HG03066 (cell line): ENCODE measurements around the gene BAIAP2L2.
"Not testable (repeated sequence)": the region's sequence is repeated elsewhere in the genome, so short reads cannot be mapped to it uniquely, and the experiment has no call there.

Experiments used
- ATAC-seq: cut with Tn5 transposase; IDR thresholded peaks from one replicate; pipeline ENCODE4 v1.9.1; 2021; ENCODE audit warnings: low read depth; ENCODE audit not compliant: unreplicated experiment

The BAIAP2L2 gene, protein sequence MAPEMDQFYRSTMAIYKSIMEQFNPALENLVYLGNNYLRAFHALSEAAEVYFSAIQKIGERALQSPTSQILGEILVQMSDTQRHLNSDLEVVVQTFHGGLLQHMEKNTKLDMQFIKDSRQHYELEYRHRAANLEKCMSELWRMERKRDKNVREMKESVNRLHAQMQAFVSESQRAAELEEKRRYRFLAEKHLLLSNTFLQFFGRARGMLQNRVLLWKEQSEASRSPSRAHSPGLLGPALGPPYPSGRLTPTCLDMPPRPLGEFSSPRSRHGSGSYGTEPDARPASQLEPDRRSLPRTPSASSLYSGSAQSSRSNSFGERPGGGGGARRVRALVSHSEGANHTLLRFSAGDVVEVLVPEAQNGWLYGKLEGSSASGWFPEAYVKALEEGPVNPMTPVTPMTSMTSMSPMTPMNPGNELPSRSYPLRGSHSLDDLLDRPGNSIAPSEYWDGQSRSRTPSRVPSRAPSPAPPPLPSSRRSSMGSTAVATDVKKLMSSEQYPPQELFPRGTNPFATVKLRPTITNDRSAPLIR

DNA sequence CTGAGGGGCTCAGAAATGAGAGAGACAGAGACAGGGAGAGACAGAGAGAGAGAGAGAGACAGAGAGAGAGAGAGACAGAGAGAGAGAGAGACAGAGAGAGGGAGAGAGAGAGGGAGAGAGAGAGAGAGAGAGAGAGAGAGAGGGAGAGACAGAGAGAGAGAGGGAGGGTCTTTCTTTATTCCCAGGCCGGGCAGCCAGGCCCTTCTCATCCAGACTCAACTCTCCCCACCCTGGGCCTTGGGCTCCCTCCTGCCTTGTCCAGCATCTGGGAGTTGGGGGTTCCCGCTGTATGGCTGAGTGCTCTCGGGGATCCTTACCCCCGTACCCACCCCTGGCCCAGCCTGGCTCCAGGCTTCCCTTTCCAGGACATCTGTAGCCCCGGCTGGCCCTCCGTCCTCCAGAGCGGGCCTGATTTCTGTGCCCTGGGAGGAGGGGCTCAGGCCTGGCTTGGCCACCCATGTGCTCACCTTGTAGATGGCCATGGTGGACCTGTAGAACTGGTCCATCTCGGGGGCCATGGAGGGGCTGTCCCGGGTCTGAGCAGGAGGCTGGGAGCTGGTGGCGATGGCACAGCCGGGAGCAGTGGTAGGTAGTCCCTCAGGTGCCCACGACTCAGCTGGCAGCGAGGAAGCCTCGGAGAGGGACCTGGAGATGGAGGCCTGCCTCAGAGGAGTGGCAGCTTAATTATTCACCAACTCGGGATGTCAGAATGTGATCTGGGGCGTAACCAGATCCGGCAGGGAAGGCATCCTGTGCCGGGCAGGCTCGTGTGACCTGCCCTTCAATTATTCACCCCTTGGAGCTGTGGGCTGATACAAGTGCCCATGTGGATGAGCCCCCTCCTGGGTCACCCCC lies at the start of gene BAIAP2L2:
BAIAP2L2 (minus strand) TSS at position 677 of the 855 bp plus-strand sequence; CDS start at position 518, 159 bp downstream.
- no peak for ATAC-seq

DNA sequence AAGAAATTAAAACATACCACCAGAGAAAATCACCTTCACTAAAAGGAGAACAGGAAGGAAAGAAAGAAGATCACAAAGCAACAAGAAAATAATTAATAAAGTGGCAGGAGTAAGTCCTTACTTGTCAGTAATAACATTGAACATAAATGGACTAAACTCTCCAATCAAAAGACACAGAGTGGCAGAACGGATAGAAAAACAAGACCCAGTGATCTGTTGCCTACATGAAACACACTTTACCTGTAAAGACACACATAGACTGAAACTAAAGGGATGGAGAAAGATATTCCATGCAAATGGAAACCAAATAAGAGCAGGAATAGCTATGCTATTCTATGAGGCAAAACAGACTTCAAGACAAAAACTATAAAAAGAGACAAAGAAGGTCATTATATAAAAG lies 45.2 kb upstream of the BAIAP2L2 start:
- ATAC-seq = no peak

DNA sequence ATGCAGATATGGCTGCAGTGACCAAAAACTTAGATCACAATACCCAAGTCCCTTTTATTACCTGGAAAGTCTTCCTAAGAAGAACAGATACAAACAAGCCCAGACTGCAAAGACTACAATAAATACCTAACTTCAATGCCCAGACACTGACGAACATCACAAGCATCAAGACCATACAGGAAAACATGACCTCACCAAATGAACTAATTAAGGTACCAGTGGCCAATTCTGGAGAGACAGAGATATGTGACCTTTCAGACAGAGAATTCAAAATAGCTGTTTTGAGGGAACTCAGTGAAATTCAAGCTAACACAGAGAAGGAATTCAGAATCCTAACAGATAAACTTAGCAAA lies 44.1 kb upstream of the BAIAP2L2 start:
- not testable (repeated sequence) for ATAC-seq

DNA sequence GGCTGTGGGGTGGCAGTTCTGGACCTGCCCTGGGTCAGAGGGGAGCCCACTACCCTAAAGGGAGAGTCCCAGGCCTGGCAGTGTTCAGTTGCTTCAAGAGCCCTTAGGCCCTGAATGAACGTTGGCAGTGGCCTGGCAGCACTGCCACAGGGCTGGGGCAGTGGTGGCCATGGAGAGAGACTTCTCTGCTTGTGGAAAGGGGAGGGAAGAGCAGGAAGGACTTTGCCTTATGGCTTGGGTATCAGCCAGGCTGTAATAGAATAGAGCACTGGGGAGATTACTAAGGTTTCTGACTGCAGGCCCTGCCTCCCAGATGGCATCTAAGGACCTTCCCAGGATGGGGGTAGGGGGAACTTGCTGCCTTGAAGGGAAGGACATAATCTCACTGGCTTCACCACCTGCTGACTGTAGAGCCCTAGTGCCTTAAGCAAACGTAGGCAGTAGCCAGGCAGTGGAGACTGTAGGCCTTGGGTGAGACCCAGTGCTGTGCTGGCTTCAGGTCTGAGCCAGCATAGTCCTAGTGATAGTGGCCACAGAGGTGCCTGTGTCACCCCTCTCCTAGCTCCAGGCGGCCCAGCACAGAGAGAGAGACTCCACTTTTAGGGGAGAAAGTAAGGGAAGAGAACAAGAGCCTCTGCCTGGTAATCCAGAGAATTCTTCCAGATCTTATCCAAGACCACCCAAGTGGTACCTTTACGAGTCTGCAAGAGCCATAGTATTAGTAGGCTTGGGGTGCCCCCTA lies 43.5 kb upstream of the BAIAP2L2 start:
- ATAC-seq = no peak

DNA sequence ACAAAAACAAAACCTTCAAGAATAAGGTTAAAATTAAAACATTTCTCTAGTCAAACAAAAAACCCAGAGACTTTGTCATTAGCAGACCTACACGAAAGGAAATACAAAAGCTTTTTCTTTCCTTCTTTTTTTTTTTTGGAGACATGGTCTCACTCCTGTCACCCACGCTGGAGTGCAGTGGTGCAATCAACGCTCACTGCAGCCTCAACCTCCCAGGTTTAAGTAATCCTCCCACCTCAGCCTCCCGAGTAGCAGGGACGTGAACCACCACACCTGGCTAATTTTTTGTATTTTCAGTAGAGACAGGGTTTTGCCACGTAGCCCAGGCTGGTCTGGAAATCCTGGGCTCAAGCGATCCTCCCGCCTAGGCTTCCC lies 40.6 kb upstream of the BAIAP2L2 start:
- ATAC-seq = no peak

DNA sequence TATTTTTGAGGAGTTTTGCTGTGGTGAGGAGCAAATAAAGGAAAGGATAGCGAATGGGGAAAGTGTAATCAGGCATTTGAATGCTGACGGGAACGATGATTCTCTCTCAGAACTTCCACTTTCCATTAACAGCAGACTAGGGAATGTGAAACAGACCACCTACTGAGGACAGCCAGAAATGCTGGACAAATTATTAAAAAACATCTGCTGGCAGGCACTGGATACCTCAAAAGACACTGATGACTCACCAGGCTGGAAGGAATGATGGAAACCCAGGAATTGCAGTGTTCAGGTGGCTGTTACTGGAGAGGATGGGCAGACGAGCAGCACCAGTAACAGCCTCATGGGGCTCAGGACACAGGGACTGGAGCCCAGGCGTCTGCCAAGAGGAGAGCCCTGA lies 37.8 kb upstream of the BAIAP2L2 start:
- ATAC-seq = no peak

DNA sequence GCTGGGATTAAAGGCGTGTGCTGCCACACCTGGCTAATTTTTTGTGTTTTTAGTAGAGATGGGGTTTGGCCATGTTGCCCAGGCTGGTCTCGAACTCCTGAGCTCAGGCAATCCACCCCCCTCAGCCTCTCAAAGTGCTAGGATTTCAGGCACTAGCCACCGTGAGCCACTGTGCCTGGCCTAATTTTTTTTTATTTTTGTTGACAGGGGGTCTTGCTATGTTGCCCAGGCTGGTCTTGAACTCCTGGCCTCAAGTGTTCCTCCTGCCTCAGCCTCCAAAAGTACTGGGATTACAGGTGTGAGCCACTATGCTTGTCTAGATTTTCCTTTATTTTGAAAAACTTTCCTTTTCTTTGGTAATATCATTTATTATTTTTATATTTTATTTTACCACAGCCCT lies 35.7 kb upstream of the BAIAP2L2 start:
- ATAC-seq = not testable (repeated sequence)

DNA sequence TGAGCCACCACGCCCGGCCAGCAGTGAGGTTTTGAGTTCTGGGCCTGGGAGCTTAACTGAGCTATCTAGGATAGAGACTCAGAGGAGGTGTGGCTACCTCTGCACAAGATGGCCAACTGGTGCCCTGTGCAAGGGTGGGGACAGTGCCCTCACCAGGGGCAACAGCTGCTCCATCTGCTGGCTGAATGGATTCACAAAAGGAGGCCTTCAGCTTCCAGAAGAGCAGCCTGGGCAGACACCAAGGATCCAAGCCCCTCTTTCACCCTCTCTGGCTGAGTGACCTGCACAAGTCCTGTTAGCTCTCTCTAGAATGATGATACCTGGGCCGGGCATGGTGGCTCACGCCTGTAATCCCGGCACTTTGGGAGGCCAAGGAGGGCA lies 33.5 kb upstream of the BAIAP2L2 start:
- no peak for ATAC-seq

DNA sequence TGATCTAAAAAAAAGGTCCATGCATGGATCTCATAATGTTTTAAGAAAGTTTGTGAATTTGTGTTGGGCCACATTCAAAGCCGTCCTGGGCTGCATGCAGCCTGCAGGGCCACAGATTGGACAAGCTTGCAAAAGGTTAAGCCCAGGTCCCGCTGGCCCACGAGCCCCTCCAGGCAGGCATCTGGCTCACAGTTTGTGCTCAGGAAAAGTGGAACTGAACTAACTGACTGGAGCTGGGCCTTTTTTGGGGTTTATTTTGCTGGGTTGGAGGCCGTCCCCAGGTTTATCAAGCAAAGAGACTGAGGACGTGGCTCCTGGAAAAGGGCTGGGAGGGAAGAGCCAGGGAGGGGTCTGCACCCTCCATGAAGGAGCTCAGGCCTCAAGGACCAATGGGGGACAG lies 32.1 kb upstream of the BAIAP2L2 start:
- ATAC-seq = no peak

DNA sequence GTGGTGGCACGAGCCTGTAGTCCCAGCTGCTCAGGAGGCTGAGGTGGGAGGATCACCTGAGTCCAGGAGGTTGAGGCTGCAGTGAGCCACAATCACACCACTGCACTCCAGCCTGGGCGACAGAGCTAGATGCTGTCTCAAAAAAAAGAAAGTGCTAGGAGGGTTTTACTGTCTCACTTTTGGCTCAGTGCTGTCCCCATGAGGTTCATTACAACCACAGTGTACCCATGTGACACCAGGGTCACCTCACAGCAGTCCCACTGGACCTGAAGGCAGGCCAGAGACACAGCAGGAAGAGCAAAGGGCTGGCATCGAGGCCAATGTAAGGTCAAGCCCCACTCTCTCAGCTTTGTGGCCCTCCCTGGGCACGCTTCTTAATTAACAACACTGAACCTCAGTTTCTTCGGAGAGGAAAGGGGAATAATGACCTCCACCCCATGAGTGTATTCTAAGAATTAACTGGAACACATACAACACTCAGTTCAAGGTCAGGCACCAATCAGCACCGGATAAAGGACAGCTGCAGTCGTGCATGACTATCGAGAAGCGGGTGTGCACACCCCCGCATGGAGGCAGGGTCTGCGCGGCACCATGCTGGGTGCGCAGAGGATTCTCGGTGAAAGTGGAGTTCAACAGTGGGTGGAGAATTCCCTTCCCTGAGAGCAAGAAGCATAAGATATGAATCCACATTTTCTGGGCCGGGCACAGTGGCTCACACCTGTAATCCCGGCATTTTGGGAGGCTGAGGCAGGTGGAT lies 30.9 kb upstream of the BAIAP2L2 start:
- no peak for ATAC-seq

DNA sequence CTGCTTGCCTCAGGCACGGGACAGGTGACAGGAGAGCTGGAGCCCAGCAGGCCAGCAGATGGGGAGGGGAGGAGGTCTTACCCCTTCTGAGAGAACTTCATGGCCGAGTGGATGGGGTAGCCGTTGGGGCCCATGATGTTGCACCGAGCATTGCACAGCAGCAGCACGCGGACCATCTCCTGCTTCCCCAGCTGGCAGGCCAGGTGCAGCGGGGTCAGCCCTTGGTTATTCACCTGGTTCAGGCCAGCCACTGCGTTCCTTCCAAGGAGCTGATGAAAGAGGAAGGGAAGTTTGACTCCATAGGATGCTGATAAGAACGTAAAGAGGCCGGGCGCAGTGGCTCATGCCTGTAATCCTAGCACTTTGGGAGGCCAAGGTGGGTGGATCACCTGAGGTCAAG lies 29.4 kb upstream of the BAIAP2L2 start:
- ATAC-seq = no peak

DNA sequence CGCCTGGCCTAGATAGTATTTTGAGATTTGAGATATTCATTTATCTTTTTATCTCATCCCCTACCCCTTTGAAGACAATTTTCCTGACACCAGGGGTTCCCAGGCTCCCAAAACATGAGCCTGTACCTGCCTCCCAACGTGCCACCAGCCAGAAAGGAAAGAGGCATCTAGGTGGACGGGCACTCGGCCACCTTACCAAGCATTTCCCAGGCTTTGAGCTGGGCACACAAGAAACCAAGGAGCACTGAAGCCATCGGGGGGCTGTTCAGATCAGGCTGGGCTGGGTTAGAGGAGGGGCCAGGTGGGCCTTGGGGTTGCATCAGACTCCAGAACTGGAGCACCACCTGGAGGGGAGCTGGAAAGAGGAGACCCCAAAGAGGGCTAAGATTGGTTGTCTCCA lies 28.5 kb upstream of the BAIAP2L2 start:
- ATAC-seq = no peak

DNA sequence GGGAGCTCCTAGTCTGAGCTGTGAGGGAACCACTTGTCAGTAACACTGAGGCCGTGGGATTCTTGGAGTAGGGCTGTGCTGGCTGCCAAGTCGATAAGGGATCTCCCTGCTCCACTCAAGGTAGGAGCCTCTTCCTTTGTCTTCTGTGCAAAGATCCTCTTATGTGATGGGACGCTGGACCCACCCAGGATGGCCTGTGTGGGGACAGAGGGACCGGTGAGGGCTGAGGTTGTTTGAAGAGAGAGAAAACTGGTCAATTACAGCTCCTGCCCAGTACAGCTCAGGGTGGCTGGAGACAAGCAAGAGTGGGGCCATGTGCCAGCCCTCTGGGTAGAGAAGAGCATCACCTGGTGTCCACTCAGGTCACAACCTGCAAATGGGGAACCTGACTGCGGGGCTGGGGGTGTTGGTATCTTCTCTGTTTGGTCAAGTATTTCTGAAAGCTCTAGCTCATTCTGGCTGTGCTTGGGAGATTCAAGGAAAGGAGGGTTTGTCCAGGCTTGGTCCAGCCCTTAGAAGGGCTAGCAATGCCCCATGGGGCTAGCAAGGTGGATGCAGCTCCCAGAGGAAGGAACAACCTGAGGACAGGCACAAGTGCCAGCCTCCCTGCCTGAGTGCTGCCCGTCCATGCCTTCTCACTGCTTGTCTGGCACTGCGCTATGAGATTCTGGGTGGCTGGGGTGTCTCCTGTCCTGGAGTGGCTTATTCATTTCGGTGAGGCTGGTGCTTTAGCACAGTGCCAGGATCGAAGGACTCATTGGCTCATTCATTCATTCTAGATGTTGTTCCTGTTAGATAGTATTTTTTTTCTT lies 27.6 kb upstream of the BAIAP2L2 start:
- no peak for ATAC-seq

DNA sequence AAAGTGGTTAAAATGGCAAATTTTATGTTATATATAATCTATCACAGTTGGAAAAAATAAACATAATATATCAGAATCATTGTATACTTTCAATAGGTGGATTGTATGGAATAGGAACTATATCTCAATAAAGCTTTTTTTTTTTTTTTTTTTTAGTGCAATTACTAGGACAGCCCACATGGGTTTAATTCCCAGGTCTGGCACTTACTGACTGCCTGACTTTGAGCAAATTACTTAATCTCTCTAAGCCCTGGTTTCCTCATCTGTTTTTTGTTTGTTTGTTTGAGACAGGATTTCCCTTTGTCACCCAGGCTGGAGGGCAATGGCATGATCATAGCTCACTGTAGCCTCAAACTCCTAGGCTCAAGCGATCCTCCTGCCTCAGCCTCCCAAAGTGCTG lies 26.1 kb upstream of the BAIAP2L2 start:
- no peak for ATAC-seq

DNA sequence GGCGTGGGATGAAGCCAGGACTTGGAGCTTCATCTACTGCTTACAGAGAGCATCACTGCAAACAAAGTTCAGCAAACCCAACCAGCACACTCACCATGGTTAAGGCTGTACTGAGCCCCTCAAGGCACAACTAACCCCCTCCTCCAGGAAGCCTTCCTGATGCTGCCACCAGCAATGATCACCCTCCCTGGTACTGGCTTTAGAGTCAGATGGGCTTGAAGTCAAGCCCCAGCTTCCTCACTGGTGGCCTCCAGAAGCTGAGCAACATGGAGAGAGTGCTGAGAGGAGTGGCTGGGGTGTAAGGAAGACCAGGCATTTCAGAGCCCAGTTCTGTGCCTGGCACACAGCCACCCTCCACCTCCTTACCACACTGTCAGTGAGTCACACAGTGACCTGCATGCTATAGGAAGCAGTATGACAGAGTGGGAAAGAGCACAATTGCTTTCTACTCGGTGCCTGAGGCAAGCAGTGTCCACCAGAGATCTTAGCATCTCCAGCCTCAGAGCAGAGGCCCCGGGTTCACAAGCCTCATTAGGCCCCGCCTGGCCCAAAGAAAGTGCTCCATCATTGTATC lies 24.7 kb upstream of the BAIAP2L2 start:
- ATAC-seq = no peak

DNA sequence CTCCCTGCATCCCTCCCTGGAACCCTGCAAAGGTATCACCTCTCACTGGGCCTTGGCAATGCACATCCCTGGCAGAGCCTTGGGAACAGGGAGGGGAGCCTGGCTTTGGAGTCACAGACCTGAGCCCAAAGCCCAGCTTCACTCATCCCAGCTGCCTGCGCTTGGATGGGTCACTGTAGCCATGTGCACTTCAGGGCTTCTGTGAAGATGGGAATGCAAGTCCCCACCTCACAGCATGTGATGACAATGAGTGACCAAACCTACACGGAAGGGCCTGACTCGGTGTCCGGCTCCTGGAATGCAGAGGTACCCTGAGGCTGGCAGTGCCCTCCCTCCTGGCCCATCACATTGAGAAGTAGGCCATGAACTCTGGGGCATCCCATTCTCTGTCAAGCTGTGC lies 22.8 kb upstream of the BAIAP2L2 start:
- ATAC-seq = no peak

DNA sequence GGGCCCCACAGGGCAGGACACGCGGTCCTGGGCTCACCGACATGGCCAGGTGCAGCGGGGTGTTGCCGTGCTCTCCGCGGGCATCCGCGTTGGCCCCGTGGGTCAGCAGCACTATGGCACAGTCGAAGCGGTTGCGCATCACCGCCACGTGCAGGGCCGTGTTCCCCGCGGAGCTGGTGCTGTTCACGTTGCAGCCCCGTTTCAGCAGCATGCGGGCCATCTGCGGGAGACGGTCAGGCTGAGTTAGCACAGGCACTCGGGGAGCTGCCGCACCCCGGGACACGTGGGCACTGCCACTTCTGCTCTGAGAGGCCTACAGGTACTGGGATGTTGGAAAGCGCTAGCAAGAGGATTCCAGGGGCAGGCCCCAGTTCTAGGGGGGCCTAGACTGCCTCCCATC lies 22.3 kb upstream of the BAIAP2L2 start:
- no peak for ATAC-seq

DNA sequence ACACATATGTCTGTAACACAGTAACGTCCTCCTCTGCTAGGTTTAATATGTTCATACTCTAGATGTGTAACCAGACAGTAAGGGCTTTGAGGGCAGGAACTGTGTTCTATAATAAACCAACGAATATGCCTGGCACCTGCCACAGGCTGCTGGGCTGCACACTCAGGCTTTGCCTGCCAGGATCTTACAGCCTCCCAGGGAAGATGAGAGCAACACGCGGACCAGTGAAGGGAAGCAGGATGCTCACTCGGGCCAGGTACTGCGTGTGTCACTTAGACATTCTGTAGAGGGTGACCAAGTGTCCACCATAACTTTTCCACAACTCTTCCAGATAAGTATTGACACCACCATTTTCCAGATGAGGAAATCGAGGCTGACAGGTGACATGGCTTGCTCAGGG lies 21.7 kb upstream of the BAIAP2L2 start:
- ATAC-seq = no peak

DNA sequence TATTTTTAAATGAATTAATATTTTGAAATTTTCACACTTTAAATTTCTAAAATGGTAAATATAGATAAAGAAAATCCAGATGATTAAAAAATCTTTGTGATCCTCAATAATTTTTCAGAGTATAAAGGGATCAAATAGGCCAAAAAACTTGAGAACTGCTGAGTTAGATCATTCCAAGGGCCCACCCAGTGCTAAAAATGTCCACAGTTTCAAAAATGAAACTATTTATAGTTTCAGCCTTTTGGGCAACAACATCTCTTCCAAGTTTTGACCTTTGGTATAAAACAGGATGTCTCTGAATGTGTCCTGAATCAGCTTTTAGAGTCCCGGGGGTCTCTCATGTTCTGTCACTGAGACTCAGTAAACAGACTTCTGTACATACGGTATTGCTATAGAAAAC lies 20.9 kb upstream of the BAIAP2L2 start:
- no peak for ATAC-seq
